NCI-H69 (cell line): ENCODE measurements around the gene DOCK7.

ENCODE experiments used
- DNase-seq: peaks from one replicate; lab custom pipeline; 2025; lab: John Stamatoyannopoulos, UW

The DOCK7 gene

GRCh38 chr1:62444701-62445100 lies 243.5 kb downstream of the DOCK7 start:
- no peak for DNase-seq

GRCh38 chr1:62439652-62440371 lies 248.4 kb downstream of the DOCK7 start:
- DNase-seq = no peak

- DNase-seq = peak; percentile 41
These were observed 250.0 kb downstream of the DOCK7 start for GRCh38 chr1:62438163-62438562.

GRCh38 chr1:62437273-62437940 lies 250.8 kb downstream of the DOCK7 start:
- peak; percentile 63 for DNase-seq

DNA sequence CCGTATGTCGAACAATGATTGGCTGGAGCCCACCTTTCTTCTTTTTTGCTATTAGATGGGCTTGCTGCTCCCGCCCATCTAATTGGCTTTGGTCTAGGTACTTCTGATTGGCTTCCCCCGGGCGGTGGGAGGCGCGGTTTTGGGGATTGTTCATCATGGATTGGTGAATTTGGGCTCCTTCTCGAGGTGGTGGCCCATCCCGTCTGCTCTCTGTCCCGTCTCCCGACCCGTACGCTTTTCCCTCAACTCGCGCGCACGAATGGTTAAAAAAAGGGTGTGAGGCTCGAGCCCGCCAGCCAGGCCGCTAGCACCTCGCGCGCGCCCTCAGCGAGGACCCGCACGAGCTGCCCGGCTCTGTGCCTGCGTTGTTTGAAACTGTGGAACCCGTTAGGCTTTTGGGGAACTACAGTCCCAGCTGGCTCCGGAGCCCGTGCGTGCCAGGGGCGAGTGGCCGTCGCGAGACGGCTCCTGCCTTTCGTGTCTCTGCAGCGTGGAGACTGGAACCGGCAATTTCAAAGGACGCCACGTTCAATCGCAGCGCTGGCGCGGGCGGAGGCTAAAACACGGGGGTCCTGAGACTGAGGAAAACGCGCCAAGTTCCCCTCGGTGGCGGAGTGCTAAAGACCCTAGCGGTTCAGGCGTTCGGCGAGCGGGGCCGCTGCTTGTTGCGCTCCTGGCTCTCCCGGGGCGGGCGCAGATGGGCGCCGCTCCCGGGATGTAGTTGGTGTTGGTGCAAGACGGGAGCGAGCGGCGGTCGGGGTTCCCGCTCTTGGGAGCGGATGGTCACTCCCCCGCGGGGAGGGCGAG lies 251.5 kb downstream of the DOCK7 start, which contains the start of gene USP1:
Gene USP1, plus strand, starts transcription at position 584 of the 807 bp plus-strand sequence. CDS start 2,819 bp downstream, outside the sequence.
- DNase-seq = peak; percentile 98

DNA sequence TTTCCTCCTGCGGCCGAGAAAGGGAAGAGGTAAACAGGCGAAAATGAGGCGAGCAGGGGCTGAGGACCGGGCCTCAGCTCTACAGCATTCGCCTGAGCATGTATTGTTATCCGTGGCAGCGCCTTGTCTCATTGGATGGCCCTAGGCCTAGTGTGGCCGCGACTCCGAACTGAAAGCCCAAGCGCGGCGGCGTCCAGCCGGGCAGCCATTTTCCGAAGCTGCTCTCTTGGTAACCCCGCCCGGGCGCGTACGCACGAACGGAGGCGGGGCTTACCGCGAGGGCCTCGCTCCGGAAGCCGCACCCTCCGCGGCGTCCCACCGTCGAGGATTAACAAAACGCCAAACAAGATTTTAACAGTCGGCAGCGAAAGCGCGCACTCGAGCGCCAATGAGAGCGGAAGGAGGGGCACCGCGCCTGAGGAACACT lies 252.1 kb downstream of the DOCK7 start:
- no peak for DNase-seq

GRCh38 chr1:62435231-62436038 lies 252.8 kb downstream of the DOCK7 start:
- peak; percentile 76 for DNase-seq

- no peak for DNase-seq
These were observed 253.6 kb downstream of the DOCK7 start for GRCh38 chr1:62434618-62435001.

- DNase-seq = no peak
These were observed 254.1 kb downstream of the DOCK7 start for GRCh38 chr1:62433861-62434617.

GRCh38 chr1:62429581-62429980 lies 258.6 kb downstream of the DOCK7 start:
- DNase-seq = no peak

GRCh38 chr1:62428351-62428750 lies 259.8 kb downstream of the DOCK7 start:
- peak; percentile 55 for DNase-seq

- DNase-seq = no peak
These were observed 261.4 kb downstream of the DOCK7 start for GRCh38 chr1:62426794-62427193.

- peak; percentile 62 for DNase-seq
These were observed 261.9 kb downstream of the DOCK7 start for GRCh38 chr1:62426237-62426636.

DNA sequence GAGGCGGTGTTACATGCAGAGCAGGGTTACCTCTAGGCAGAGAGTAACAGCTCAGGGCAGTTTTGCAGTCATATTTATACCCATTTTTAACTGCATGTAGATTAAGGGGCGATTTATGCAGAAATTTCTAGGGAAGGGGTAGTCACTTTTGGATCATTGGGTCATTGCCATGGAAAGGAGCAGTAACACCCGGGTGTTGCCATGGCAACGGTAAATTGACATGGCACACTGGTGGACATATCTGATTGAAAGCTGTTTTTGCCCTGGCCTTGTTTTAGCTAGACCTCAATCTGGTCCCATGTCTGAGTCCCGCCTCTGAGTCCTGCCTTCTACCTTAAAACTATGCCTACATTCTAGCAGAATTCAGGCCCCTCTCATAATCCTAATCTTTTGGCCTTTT lies 263.1 kb downstream of the DOCK7 start:
- DNase-seq = peak; percentile 4

GRCh38 chr1:62424411-62424810 lies 263.8 kb downstream of the DOCK7 start:
- no peak for DNase-seq

GRCh38 chr1:62423580-62424242 lies 264.5 kb downstream of the DOCK7 start:
- DNase-seq = no peak

DNA sequence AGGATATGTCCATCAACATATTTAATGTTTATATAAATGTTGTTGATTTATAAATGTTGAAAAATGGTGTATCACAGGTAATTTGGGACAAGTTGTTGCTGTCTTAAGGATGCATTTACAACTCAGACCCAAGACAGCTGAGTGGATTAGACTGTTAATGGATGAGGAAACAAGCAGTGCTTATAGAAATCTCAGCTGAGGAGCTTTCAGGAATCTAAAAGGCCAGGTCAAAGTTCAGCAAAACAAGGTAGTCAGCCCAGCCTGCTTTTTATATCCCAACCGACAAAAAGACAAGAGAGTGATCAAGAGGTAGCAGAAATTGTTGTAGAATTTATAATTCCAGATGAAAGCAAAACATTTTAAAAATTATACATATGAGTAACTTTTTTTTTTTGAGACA lies 268.0 kb downstream of the DOCK7 start:
- no peak for DNase-seq

- no peak for DNase-seq
These were observed 270.7 kb downstream of the DOCK7 start for GRCh38 chr1:62417351-62417999.

DNA sequence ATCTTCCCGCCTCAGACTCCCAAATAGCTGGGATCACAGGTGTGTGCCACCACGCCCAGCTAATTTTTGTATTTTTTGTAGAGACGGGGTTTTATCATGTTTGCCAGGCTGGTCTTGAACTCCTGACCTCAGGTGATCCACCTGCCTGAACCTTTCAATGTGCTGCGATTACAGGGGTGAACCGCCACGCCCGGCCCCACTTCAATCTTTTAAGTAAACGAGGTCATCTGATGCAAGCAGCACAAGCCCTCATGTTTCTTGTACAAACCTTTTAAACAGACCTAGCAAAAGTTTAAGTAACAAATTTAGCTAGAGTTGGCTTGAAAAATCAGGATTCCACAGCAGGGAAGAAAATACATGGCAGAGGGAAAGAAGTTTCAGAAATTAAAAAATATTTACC lies 272.5 kb downstream of the DOCK7 start:
- no peak for DNase-seq

- DNase-seq = peak; percentile 70
These were observed 280.7 kb downstream of the DOCK7 start for GRCh38 chr1:62407398-62408009.
